COLO829 (cell line): ENCODE measurements around the gene ZNF672.
"Not testable (repeated sequence)": the region's sequence is repeated elsewhere in the genome, so short reads cannot be mapped to it uniquely, and the experiment has no call there.

Experiments
- DNase-seq: peaks from one replicate; pipeline ENCODE4 v3.0.0; 2012; ENCODE audit warnings: low spot score

ZNF672 gene

DNA sequence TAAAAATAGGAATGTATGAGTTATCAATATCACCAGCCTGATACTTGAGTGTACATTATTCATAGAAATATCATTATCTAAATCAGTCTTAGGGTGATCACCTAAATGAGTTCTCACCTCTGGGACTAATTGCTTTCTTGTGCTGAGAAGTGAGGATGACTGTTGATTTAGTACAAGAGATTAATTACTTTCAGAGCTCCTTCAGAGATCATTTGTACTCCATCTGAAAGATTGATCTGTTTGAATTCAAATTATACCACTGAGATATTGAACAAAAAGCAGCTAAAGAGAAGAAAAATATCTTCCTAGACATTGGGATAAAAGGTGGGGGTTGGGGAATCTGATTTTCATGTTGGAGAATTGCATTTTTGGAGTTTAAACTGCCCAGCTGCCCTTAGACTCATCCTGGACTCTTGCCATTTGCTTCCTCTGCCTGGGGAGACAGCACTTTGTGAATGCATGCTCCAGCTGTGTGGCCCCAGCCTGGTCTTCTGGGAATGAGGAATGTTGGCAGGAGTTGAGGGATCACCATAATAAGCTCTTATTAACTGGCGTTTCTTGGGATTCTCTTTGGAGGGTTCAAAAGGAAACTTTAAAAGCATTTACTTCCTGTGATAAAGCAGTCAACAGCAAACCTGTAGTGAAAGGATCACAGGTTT lies 48.3 kb downstream of the ZNF672 start:
- peak; percentile 44 for DNase-seq

DNA sequence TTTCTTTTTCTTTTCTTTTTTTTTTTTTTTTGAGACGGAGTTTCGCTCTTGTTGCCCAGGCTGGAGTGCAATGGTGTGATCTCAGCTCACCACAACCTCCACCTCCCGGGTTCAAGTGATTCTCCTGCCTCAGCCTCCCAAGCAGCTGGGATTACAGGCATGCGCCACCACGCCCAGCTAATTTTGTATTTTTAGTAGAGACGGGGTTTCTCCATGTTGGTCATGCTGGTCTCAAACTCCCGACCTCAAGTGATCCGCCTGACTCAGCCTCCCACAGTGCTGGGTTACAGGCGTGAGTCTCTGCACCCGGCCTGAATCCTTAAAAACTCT lies 51.9 kb downstream of the ZNF672 start:
- DNase-seq = not testable (repeated sequence)

DNA sequence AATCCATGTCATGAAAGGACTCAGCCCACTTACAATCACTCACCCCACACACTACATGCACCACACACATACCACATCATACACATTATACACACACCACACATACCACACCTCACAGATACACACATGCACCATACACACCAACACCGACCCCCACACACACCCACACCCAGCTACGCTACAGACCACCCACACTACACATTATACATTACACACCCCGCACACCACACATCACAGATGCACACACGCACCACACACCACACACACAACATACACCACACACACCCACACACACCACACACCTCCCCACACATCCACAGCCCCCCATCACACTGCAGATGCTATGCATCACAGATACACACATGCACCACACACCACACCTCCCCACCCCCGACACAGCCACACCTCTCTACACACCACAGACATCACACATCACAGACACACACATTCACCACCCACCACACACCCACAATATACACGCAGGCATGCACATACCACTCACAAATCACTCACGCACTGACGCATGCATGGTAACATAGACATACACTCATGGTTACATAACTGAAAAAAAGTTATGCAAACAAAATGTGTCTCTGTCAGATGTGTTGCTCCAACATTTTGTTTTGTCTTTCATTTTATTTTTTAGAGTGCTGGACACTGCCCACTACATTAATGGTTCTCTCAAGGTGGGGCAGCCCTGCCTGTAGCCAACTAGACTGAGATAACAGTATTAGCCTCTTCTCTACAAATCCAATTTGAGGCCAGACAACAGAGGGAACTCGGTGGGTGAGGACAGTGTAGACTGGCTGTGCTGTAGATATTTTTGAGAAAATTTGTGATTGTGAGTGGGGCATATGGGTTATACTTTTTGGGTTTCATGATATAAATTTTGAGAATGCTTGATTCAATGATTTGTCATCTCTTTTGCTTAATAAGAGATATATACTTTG lies 52.8 kb downstream of the ZNF672 start:
- DNase-seq = no peak

DNA sequence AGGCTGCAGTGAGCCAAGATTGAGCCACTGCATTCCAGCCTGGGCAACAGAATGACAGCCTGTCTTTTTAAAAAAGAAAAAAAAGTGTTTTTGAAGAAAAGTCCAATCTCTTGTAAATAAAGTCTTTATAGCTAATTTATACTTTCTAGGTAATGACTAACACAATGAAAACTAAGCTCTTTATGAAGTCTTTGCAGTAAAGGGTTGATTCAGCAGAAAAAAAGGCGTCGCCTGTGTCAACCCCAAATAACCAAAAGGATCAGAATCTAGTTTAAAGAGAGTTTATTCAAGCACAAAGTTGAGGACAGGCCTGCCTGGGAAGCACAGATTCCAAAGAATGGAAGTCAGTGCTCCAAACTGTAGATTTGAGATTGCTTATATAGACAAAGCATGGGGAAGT lies 53.7 kb downstream of the ZNF672 start:
- DNase-seq = no peak

DNA sequence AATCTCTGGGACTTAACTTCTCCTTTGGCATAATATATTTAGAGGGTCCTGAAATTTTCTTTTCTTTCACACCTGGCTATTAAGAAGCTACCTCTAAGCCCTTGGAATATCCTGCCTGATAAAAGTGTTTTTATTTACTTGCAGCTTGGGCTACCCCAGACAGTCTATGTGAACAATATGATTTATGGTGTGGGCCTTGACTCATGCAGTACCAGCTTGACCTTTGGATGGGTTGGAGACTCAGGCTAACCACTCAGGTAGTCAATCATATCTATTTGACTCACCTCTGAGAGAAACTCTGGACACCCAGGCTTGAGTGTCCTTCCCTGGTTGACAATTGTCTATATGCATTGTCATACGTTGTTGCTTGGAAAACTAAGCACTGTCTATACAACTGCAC lies 54.6 kb downstream of the ZNF672 start:
- no peak for DNase-seq

DNA sequence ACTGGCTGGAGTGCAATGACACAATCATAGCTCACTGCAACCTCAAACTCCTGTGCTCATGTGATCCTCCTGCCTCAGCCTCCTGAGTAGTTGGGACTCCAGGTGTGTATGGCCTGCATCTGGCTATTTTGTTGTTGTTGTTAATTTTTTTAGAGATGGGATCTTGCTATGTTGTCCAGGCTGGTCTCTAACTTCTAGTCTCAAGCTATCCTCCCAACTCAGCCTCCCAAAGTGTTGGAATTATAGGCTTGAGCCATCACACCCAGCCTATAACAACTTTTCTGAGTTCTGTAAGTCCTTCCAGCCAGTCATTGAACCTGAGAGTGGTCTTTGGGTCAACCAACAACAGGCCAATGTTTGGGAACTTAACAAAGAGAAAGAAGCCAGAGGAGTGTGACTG lies 56.8 kb downstream of the ZNF672 start:
- no peak for DNase-seq

DNA sequence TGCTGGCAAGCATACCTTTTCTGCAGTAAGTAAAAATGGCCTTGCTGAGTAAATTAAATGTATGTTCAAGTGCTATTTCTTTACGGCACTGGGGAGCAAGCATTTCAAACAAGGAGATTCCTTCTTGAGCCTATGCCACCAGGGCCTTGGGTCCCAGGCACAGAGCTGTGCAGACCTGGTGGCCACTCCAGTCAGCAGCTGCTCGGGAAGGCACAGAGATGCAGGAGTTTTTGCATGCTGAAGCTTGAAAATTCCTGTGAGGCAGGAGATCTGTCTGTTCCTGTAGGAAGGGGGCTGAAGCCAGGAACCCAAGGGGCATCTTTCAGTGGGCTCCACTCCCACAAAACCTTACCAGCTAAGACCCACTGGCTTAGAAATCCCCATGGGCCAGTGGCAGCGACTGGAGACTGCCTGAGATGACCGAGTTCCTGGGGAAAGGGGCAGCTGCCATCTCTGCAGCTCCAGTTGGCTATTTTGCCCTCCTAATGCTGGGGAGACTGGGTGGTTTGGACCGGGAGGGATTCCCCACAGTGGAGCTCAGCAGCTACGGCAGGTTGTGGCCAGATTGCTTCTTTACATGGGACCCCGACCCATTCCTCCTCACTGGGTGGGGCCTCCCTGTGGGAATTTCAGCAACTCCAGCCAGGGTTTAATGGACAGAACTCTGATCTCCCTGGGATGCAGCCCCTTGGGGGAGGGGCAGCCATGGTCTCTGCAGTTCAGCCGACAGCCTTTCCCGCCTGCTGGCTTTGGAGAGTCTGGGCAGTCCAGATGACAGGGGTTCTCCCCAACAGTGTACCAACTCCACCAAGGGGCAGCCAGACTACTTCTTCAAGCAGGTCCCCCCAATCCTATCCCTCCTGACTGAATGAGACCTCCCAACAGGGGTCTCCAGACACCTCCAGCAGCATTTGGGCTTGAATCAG lies 59.7 kb downstream of the ZNF672 start:
- no peak for DNase-seq
